ENCODE results near the gene IL17RE.

Gene IL17RE

DNA sequence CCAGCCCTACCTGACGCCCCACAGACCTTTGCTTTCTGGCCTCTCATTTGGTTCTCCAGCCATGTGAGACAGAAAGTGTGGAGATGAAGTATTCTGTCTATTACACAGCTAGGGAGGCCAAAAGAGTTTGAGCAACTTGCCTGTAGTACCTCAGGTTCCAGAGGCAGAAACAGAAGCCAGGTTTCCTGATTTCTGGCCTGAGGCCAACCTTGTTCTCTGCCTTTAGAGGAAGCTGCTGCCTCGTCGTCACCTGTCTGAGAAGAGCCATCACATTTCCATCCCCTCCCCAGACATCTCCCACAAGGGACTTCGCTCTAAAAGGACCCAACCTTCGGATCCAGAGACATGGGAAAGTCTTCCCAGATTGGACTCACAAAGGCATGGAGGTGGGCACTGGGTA lies 3.8 kb downstream of the IL17RE start (continued):
- TF ChIP-seq, protein P1, sequence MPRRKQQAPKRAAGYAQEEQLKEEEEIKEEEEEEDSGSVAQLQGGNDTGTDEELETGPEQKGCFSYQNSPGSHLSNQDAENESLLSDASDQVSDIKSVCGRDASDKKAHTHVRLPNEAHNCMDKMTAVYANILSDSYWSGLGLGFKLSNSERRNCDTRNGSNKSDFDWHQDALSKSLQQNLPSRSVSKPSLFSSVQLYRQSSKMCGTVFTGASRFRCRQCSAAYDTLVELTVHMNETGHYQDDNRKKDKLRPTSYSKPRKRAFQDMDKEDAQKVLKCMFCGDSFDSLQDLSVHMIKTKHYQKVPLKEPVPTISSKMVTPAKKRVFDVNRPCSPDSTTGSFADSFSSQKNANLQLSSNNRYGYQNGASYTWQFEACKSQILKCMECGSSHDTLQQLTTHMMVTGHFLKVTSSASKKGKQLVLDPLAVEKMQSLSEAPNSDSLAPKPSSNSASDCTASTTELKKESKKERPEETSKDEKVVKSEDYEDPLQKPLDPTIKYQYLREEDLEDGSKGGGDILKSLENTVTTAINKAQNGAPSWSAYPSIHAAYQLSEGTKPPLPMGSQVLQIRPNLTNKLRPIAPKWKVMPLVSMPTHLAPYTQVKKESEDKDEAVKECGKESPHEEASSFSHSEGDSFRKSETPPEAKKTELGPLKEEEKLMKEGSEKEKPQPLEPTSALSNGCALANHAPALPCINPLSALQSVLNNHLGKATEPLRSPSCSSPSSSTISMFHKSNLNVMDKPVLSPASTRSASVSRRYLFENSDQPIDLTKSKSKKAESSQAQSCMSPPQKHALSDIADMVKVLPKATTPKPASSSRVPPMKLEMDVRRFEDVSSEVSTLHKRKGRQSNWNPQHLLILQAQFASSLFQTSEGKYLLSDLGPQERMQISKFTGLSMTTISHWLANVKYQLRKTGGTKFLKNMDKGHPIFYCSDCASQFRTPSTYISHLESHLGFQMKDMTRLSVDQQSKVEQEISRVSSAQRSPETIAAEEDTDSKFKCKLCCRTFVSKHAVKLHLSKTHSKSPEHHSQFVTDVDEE (CRISPR knock-in tag; IDR thresholded peaks at IDR 0.05), result no peak

DNA sequence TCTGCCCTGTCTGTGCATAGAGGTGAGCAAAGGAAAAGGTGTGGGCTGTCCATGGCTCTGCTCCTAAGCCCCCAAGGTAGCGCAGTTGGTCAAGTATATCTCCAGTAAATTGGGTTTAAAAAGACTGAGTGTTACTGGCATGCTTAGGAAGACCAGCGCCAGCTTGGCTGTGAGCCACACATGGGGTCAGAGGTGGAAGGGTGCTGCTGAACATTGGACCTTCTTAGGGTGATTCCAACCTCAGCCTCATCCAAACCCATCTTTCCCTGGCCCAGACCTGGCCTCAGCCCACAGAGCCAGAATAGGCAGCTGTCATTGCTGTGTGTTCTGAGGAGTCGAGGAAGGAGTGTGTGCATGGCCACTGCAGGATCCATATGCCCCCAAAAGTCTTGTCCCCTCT lies 5.6 kb downstream of the IL17RE start:
- TF ChIP-seq ESRRG (CRISPR knock-in tag; IDR thresholded peaks at IDR 0.05), result no peak
- TF ChIP-seq, protein P2, sequence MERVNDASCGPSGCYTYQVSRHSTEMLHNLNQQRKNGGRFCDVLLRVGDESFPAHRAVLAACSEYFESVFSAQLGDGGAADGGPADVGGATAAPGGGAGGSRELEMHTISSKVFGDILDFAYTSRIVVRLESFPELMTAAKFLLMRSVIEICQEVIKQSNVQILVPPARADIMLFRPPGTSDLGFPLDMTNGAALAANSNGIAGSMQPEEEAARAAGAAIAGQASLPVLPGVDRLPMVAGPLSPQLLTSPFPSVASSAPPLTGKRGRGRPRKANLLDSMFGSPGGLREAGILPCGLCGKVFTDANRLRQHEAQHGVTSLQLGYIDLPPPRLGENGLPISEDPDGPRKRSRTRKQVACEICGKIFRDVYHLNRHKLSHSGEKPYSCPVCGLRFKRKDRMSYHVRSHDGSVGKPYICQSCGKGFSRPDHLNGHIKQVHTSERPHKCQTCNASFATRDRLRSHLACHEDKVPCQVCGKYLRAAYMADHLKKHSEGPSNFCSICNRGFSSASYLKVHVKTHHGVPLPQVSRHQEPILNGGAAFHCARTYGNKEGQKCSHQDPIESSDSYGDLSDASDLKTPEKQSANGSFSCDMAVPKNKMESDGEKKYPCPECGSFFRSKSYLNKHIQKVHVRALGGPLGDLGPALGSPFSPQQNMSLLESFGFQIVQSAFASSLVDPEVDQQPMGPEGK (CRISPR knock-in tag; IDR thresholded peaks at IDR 0.05; ENCODE audit: borderline replicate concordance), result no peak

DNA sequence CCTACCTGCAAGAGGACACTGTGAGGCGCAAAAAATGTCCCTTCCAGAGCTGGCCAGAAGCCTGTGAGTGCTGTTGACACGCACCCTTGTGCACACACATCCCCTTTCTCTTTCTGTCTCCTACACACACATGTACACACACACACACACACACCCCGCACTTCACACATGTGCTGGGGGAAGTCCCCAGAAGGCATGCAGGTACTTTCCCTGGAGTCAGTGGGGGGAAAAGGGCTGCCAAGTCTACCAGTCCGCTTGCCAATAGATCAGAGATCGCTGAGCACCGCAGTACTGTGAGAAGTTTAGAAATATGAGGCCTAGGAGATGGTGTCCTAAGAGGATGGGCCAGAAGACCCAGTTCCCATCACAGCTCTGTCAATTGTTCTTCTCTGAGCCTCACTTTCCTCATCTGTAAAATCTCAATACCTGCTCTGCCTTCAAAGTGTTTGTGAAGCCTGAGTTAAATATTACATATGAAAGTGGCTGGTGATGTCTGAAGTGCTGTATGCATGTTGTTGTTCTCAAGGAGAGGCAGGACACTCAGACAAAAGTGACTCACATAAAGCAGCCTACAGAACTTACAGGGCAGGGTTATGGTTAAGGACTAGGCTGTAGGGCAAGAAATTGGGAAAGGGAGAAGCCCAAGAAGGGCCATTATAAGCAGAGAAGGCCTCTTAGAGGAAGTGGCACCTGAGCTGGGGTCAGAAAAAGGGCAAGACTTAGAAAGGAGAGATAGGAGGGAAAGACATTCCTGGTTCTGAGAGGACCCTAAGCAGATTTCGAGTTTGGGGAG lies 6.8 kb downstream of the IL17RE start:
- ATAC-seq, result no peak
- no peak for TF ChIP-seq SNAI2 (CRISPR knock-in tag; IDR thresholded peaks at IDR 0.05)
- no peak for TF ChIP-seq TOX (CRISPR knock-in tag; IDR thresholded peaks at IDR 0.05; ENCODE audit: borderline replicate concordance)

More for the DNA sequence above, 5.6 kb downstream of the IL17RE start:
- ATAC-seq, result no peak

DNA sequence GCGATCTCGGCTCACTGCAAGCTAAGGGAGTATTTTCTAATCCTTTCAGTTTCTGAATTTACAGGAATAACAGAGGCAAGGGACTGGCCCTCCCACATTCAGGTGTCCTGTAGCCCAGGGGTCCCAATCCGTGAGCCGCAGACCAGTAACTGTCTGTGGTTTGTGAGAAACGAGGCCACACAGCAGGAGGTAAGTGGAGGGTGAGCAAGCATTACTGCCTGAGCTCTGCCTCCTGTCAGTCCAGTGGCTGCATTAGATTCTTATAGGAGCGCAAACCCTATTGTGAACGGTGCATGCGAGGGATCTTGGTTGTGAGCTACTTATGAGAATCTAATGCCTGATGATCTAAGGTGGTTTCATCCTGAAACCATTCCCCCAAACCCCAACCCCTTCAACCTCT lies 9.2 kb downstream of the IL17RE start:
- ATAC-seq, result no peak
- TF ChIP-seq, protein P2 (CRISPR knock-in tag; IDR thresholded peaks at IDR 0.05; ENCODE audit: borderline replicate concordance), result no peak
- TF ChIP-seq CSDC2 (CRISPR knock-in tag; IDR thresholded peaks at IDR 0.05) (no peak), ARNTL (CRISPR knock-in tag; IDR thresholded peaks at IDR 0.05; ENCODE audit: borderline replicate concordance, low read depth) (no peak), OSR1 (CRISPR knock-in tag; IDR thresholded peaks at IDR 0.05) (no peak), ZNF8 (CRISPR knock-in tag; IDR thresholded peaks at IDR 0.05) (no peak)

DNA sequence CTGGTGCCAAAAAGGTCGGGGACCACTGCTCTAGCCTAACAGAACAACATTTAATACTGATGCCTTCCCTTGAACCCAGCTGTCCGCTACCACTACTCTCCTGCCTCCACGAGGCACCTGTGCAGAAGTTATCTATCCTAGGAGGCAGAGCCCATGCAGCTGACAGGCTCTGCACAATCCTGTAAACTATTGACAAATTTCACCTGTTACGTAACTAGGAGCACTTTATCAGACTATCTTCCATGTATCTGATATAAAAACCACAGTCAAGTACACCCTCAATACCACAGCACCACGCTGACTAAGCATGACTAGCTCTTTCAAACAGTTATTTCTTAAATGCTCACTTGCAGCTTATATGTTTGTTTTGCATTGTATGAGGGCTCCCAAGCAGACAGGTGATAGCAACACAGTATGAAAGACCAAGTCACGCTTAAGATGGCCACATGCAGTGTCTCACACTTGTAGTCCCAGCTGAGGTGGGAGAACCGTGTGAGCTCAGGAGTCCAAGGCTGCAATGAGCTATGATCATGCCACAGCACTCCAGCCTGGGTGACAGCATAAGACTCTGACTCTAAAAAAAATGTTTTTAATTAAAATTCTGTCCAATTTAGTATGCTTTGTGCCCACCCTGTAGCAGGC lies 9.8 kb downstream of the IL17RE start:
- TF ChIP-seq ZFP3 (CRISPR knock-in tag; IDR thresholded peaks at IDR 0.05), result no peak
- TF ChIP-seq, protein P3, sequence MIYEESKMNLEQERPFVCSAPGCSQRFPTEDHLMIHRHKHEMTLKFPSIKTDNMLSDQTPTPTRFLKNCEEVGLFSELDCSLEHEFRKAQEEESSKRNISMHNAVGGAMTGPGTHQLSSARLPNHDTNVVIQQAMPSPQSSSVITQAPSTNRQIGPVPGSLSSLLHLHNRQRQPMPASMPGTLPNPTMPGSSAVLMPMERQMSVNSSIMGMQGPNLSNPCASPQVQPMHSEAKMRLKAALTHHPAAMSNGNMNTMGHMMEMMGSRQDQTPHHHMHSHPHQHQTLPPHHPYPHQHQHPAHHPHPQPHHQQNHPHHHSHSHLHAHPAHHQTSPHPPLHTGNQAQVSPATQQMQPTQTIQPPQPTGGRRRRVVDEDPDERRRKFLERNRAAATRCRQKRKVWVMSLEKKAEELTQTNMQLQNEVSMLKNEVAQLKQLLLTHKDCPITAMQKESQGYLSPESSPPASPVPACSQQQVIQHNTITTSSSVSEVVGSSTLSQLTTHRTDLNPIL (CRISPR knock-in tag; IDR thresholded peaks at IDR 0.05; ENCODE audit: low read depth), result no peak
- no peak for ATAC-seq

DNA sequence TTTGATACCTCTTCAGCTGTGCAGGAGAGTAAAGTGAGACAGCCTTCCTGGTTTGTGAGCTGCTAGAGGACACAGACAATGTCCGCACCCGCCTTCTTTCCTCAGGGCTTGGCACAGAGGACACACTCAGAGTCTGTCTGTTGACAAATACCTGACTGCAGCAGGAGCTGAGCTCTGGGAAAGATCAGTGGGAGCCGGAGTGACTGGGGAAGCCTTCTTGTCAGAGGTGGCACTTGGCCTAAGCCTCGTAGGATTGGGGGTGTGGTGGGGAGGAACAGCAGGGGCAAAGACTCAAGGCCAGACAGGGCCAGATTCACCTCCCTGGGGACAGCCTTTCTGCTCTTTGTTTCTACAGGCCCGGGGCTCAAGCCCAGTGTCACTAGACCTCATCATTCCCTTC lies 11.0 kb downstream of the IL17RE start:
- TF ChIP-seq, protein P4, sequence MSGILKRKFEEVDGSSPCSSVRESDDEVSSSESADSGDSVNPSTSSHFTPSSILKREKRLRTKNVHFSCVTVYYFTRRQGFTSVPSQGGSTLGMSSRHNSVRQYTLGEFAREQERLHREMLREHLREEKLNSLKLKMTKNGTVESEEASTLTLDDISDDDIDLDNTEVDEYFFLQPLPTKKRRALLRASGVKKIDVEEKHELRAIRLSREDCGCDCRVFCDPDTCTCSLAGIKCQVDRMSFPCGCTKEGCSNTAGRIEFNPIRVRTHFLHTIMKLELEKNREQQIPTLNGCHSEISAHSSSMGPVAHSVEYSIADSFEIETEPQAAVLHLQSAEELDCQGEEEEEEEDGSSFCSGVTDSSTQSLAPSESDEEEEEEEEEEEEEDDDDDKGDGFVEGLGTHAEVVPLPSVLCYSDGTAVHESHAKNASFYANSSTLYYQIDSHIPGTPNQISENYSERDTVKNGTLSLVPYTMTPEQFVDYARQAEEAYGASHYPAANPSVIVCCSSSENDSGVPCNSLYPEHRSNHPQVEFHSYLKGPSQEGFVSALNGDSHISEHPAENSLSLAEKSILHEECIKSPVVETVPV (CRISPR knock-in tag; IDR thresholded peaks at IDR 0.05), result no peak
- no peak for TF ChIP-seq ZNF8 (CRISPR knock-in tag; IDR thresholded peaks at IDR 0.05)
- TF ChIP-seq OSR1 (CRISPR knock-in tag; IDR thresholded peaks at IDR 0.05), result no peak
- no peak for TF ChIP-seq ARNTL (CRISPR knock-in tag; IDR thresholded peaks at IDR 0.05; ENCODE audit: borderline replicate concordance, low read depth)
- no peak for ATAC-seq
